H1 (cell line): Measurements from ENCODE around the gene BNC2. TPM values are rescaled to one million over a fixed set of nuclear protein-coding genes. Genes with fewer than 3 reads are reported as not detected.
A peak's percentile ranks its signal among the peaks of the same experiment; 100 is the strongest.

ENCODE experiments used
- CTCF ChIA-PET: fragments of 300-600 bp; sonication (Branson Sonifier 250); formaldehyde crosslinking; loops from one replicate; lab custom pipeline; 2021; ENCODE audit not compliant: partially characterized antibody; lab: Charles Lee
- POLR2A ChIA-PET: fragments of 300-600 bp; sonication (Branson Sonifier 250); formaldehyde crosslinking; loops from one replicate; lab custom pipeline; 2021; ENCODE audit warnings: inconsistent platforms; ENCODE audit not compliant: partially characterized antibody; lab: Charles Lee
- DNase-seq, 2 experiments: peaks; one replicate each; pipeline versions ENCODE4 v3.0.0 to v3.0.0-alpha.2; 2010 to 2022; ENCODE audit warnings: low spot score in 2 of 2, low read depth in 1 of 2, mixed read lengths in 1 of 2
- FAIRE-seq: peaks from 2 replicates; lab custom pipeline; 2011; peaks lifted over from hg19 to GRCh38; lab: Jason Lieb, UNC
- H2AFZ ChIP-seq: 2 replicates; pipeline ENCODE4 v1.8.1; 2012; ENCODE audit warnings: low read length, inconsistent platforms
- H2AK5ac ChIP-seq: 2 replicates; pipeline ENCODE4 v1.6.1; 2013; ENCODE audit warnings: low read depth, low read length
- H2BK120ac ChIP-seq: replicated peaks from 2 replicates; pipeline ENCODE3; 2013; ENCODE audit warnings: low read depth, low read length, inconsistent platforms
- H2BK12ac ChIP-seq: 2 replicates; pipeline ENCODE4 v1.6.1; 2013; ENCODE audit warnings: low read depth, low read length
- H2BK15ac ChIP-seq: 2 replicates; pipeline ENCODE4 v1.6.1; 2013; ENCODE audit warnings: low read length
- H2BK20ac ChIP-seq: 2 replicates; pipeline ENCODE4 v1.6.1; 2013; ENCODE audit warnings: low read length
- H2BK5ac ChIP-seq: 2 replicates; pipeline ENCODE4 v1.6.1; 2013; ENCODE audit warnings: low read depth, low read length
- H3K14ac ChIP-seq: 2 replicates; pipeline ENCODE4 v1.6.1; 2013; ENCODE audit warnings: inconsistent platforms; ENCODE audit not compliant: insufficient read length
- H3K18ac ChIP-seq: 2 replicates; pipeline ENCODE4 v1.6.1; 2013; ENCODE audit warnings: low read length; ENCODE audit errors: extremely low read depth
- H3K23ac ChIP-seq: 2 replicates; pipeline ENCODE4 v1.6.1; 2013; ENCODE audit warnings: inconsistent platforms; ENCODE audit not compliant: insufficient read length
- H3K23me2 ChIP-seq: 2 replicates; pipeline ENCODE4 v1.6.1; 2013; ENCODE audit warnings: low read depth, low read length
- H3K27ac ChIP-seq: 2 replicates; pipeline ENCODE4 v1.6.1; 2011; ENCODE audit warnings: low read depth, low read length, inconsistent platforms
- H3K27me3 ChIP-seq, 4 experiments: replicated peaks in 1 of 4; 1 replicate in 1 of 4; 2 replicates in 3 of 4; pipeline versions ENCODE4 v1.6.1 to v1.8.1; 2011 to 2013; ENCODE audit warnings: low read length in 3 of 4, mild to moderate bottlenecking in 3 of 4, inconsistent platforms in 2 of 4, mixed read lengths in 2 of 4, moderate library complexity in 1 of 4; ENCODE audit not compliant: control insufficient read depth in 3 of 4, insufficient read depth in 3 of 4; ENCODE audit errors: extremely low read depth in 1 of 4
- H3K36me3 ChIP-seq, 4 experiments: 2 replicates each; pipeline versions ENCODE4 v1.6.1 to v1.8.1; 2011 to 2013; ENCODE audit warnings: mild to moderate bottlenecking in 4 of 4, low read length in 3 of 4, moderate library complexity in 2 of 4, control low read depth in 1 of 4, inconsistent platforms in 1 of 4; ENCODE audit not compliant: insufficient read depth in 4 of 4, control insufficient read depth in 2 of 4
- H3K4ac ChIP-seq: replicated peaks from 2 replicates; pipeline ENCODE3; 2013; ENCODE audit warnings: low read length, low read depth, mixed read lengths, inconsistent platforms; ENCODE audit not compliant: insufficient read length
- H3K4me1 ChIP-seq, 4 experiments: replicated peaks in 1 of 4; 1 replicate in 1 of 4; 2 replicates in 3 of 4; pipeline versions ENCODE4 v1.6.1 to v1.8.1; 2011 to 2013; ENCODE audit warnings: low read length in 3 of 4, inconsistent platforms in 2 of 4, mixed read lengths in 1 of 4; ENCODE audit not compliant: insufficient read depth in 4 of 4, control insufficient read depth in 3 of 4
- H3K4me2 ChIP-seq, 2 experiments: 2 replicates each; pipeline versions ENCODE4 v1.6.1 to v1.8.1; 2011 to 2013; ENCODE audit warnings: low read depth in 2 of 2, low read length in 2 of 2, control low read depth in 1 of 2, inconsistent platforms in 1 of 2, mild to moderate bottlenecking in 1 of 2; ENCODE audit not compliant: insufficient read depth in 1 of 2
- H3K4me3 ChIP-seq, 4 experiments: fragments of 200-600, 300-600 bp in 1 of 4; sonication (generic), shearing (Covaris generic), sonication (Bioruptor Twin) in 1 of 4; 2 replicates each; pipeline versions ENCODE4 v1.5.1 to v1.8.1; 2011 to 2016; ENCODE audit warnings: low read length in 4 of 4, low read depth in 3 of 4, control low read depth in 2 of 4, inconsistent platforms in 2 of 4, mild to moderate bottlenecking in 2 of 4, mixed read lengths in 1 of 4, moderate library complexity in 1 of 4; ENCODE audit not compliant: insufficient read depth in 2 of 4; ENCODE audit errors: extremely low read depth in 1 of 4
- H3K56ac ChIP-seq: replicated peaks from 2 replicates; pipeline ENCODE3; 2013; ENCODE audit warnings: low read depth, mild to moderate bottlenecking, mixed read lengths, low read length, inconsistent platforms; ENCODE audit not compliant: insufficient read length
- H3K79me1 ChIP-seq: 2 replicates; pipeline ENCODE4 v1.6.1; 2013; ENCODE audit warnings: low read depth, low read length, control low read depth
- H3K79me2 ChIP-seq, 2 experiments: 2 replicates each; pipeline versions ENCODE4 v1.6.1 to v1.8.1; 2012 to 2013; ENCODE audit warnings: low read length in 2 of 2, mild to moderate bottlenecking in 2 of 2, inconsistent platforms in 1 of 2; ENCODE audit not compliant: insufficient read depth in 2 of 2, control insufficient read depth in 1 of 2
- H3K9ac ChIP-seq, 4 experiments: replicated peaks in 1 of 4; 1 replicate in 1 of 4; 2 replicates in 3 of 4; pipeline versions ENCODE4 v1.6.1 to v1.8.1; 2011 to 2013; ENCODE audit warnings: low read depth in 3 of 4, low read length in 3 of 4, control low read depth in 2 of 4, mild to moderate bottlenecking in 2 of 4, moderate library complexity in 2 of 4, inconsistent platforms in 1 of 4; ENCODE audit errors: extremely low read depth in 1 of 4
- H3K9me3 ChIP-seq, 2 experiments: 2 replicates each; pipeline versions ENCODE4 v1.6.1 to v1.8.1; 2012 to 2013; ENCODE audit warnings: mild to moderate bottlenecking in 2 of 2, moderate library complexity in 2 of 2, control low read depth in 1 of 2, inconsistent platforms in 1 of 2, low read depth in 1 of 2, low read length in 1 of 2, mixed read lengths in 1 of 2; ENCODE audit not compliant: insufficient read depth in 2 of 2
- H4K20me1 ChIP-seq, 2 experiments: replicated peaks in 1 of 2; 2 replicates each; pipeline versions ENCODE3 to v1.8.1; 2011 to 2013; ENCODE audit warnings: inconsistent platforms in 2 of 2, low read length in 2 of 2, mild to moderate bottlenecking in 1 of 2; ENCODE audit not compliant: insufficient read depth in 2 of 2, control insufficient read depth in 1 of 2
- H4K5ac ChIP-seq: 2 replicates; pipeline ENCODE4 v1.6.1; 2013; ENCODE audit warnings: low read length, low read depth, mixed read lengths, inconsistent platforms; ENCODE audit not compliant: insufficient read length
- H4K8ac ChIP-seq: 2 replicates; pipeline ENCODE4 v1.8.0; 2013; ENCODE audit warnings: mild to moderate bottlenecking, moderate library complexity, low read length, inconsistent platforms; ENCODE audit not compliant: insufficient read depth; ENCODE audit errors: extremely low read depth
- H4K91ac ChIP-seq: replicated peaks from 2 replicates; pipeline ENCODE3; 2013; ENCODE audit warnings: low read length, mixed read lengths, inconsistent platforms; ENCODE audit not compliant: insufficient read length
- RAD21 ChIP-seq, 2 experiments: IDR thresholded peaks in 1 of 2; conservative IDR thresholded peaks in 1 of 2; 2 replicates each; pipeline ENCODE4 v1.6.1; 2011; ENCODE audit warnings: low read depth in 2 of 2, low read length in 2 of 2, improper control_type of control experiment in 1 of 2, inconsistent platforms in 1 of 2, mild to moderate bottlenecking in 1 of 2, moderate library complexity in 1 of 2
- RXRA ChIP-seq: IDR thresholded peaks from 2 replicates; pipeline ENCODE4 v1.6.1; 2011; ENCODE audit warnings: low read depth, mild to moderate bottlenecking, low read length, moderate library complexity; ENCODE audit not compliant: insufficient read depth
- WGBS, 2 experiments: shearing (Covaris generic) in 1 of 2; methylation state at CpG; one replicate each; pipeline versions ENCODE4 v1.1.6 to v1.1.7; 2013 to 2015; ENCODE audit warnings: low lambda C conversion rate in 2 of 2, mixed read lengths in 2 of 2, inconsistent platforms in 1 of 2, low coverage in 1 of 2, missing lambda C conversion rate in 1 of 2; ENCODE audit not compliant: insufficient replicate concordance in 2 of 2, insufficient coverage in 1 of 2, insufficient read length in 1 of 2; ENCODE audit errors: extremely low coverage in 1 of 2, missing lambda C conversion rate in 1 of 2; 5-methylcytosine and 5-hydroxymethylcytosine counted together
- polyA plus RNA-seq, 7 experiments: library from polyadenylated mRNA; depleted of rRNA in 3 of 7; stranded (reverse) in 5 of 7; unstranded in 2 of 7; fragments of >200 nt in 5 of 7; fragments of 200-250 nt in 2 of 7; gene quantifications; 1 replicate in 5 of 7; 2 replicates in 1 of 7; 4 replicates in 1 of 7; pipeline versions ENCODE4 v1.2.1 to v1.2.3, GENCODE V29; 2011 to 2013; ENCODE audit warnings: missing spikeins in 2 of 7, mixed read lengths in 2 of 7
- total RNA-seq: library from RNA; stranded (reverse); fragmentation: NEBNext Ultra II Directional; extraction: Animal tissue kit (Norgen Biotek cat#: 25700); gene quantifications from 2 replicates; pipeline ENCODE4 v1.2.1, GENCODE V29; 2021

BNC2 gene
- total and polyA plus RNA-seq, 2 of the 8 experiments (the other 6 are each of a cell fraction or from before 2014, with no cell fraction given) = 16.0 to 26.8 TPM

DNA sequence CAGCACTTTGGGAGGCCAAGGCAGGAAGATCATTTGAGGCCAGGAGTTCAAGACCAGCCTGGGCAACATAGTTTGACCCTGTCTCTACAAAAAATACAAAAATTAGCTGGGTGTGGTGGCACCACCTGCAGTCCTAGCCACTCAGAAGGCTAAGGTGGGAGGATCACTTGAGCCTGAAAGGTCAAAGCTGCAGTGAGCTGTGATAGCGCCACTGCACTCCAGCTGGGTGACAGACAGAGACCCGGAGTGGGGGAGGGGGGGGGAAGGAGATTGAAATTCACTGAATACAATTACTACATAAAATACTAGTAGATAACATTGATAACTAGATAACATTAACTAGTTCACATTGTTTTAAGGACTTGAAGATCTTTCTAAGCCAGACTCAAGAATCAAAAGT, 345.6 kb downstream of the BNC2 start:
- H2BK20ac ChIP-seq = no peak overlapping the region
- no peak overlapping the region for H2AFZ ChIP-seq
- FAIRE-seq (no peak), DNase-seq (no peak)
- TF ChIP-seq RXRA (no peak), RAD21 (IDR thresholded peaks at IDR 0.05 in 1 of 2, conservative IDR thresholded peaks at IDR 0.05 in 1 of 2; ENCODE audit: low read depth in 2 of 2, low read length in 2 of 2) (peak in 1 of 2 experiments; percentile 13; a peak in 1 of 4 replicates)
- no peak overlapping the region for H2AK5ac ChIP-seq
- H3K9ac ChIP-seq = no peak overlapping the region
- H4K5ac ChIP-seq = no peak overlapping the region
- H4K91ac ChIP-seq = no peak overlapping the region
- H3K27ac ChIP-seq = no peak overlapping the region
- H4K20me1 ChIP-seq = no peaks in the 10 kb centered on the region
- POLR2A ChIA-PET = interaction anchor here (1.1 kb wide), 1 partner anchor 10 kb away, joined by 4 read pairs; no protein-coding TSS in a partner anchor
- CTCF ChIA-PET = no interaction called here
- no peaks in the 10 kb centered on the region for H3K27me3 ChIP-seq
- peaks cover 0 to 9% (median 5%) of the 10 kb centered on the region in 4 experiments; a peak in 5 of 7 replicates for H3K4me1 ChIP-seq
- H2BK120ac ChIP-seq = no peak overlapping the region
- 89% methylated on average over 2 of the region's 2 CpGs; no CpG with 5 or more reads in 1 of the 2 experiments for WGBS, 2 experiments
- no peaks in the 10 kb centered on the region for H3K9me3 ChIP-seq
- no peak overlapping the region for H3K56ac ChIP-seq
- H4K8ac ChIP-seq = no peak overlapping the region
- no peak overlapping the region for H3K4me3 ChIP-seq
- H2BK15ac ChIP-seq = no peak overlapping the region
- peaks cover 0 to 6% of the 10 kb centered on the region in 2 experiments; a peak in 2 of 4 replicates for H3K79me2 ChIP-seq
- no peak overlapping the region for H2BK5ac ChIP-seq
- H3K79me1 ChIP-seq = no peaks in the 10 kb centered on the region
- no peaks in the 10 kb centered on the region for H3K23me2 ChIP-seq
- H3K23ac ChIP-seq = no peak overlapping the region
- no peaks in the 10 kb centered on the region for H3K36me3 ChIP-seq
- no peak overlapping the region for H3K4ac ChIP-seq
- no peak overlapping the region for H3K14ac ChIP-seq
- H3K18ac ChIP-seq = no peak overlapping the region; the same call in 1 of the 2 replicates
- H2BK12ac ChIP-seq = no peak overlapping the region
- H3K4me2 ChIP-seq = no peak overlapping the region
